NCI-H2196 treated with DMSO at 0.1 percent for 48 hours (cell line): ENCODE measurements around the gene JMJD7.

Experiments used
- DNase-seq: peaks from one replicate; lab custom pipeline; 2025; ENCODE audit not compliant: unreplicated experiment; lab: John Stamatoyannopoulos, UW

The JMJD7 gene

DNA sequence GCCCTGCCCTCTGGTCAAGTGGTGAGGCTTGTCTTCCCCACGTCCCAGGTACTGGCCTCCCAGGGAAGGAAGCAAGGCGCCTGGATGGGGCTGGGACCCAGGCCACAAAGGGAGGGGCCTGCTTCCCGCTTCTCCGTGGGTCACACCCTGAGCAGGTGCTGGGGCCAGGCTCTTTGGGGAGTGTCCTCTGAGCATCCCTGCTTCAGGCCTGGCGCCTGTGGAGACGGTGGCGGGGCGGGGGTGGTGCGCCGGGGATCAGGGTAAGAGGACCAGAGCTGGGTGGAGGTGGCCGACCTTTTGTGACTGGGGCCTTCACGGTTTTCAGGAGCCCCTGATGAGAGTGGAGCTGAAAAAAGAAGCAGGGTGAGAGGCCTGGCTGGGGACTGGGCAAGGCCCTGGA, 14.3 kb downstream of the JMJD7 start:
- DNase-seq, result no peak

DNA sequence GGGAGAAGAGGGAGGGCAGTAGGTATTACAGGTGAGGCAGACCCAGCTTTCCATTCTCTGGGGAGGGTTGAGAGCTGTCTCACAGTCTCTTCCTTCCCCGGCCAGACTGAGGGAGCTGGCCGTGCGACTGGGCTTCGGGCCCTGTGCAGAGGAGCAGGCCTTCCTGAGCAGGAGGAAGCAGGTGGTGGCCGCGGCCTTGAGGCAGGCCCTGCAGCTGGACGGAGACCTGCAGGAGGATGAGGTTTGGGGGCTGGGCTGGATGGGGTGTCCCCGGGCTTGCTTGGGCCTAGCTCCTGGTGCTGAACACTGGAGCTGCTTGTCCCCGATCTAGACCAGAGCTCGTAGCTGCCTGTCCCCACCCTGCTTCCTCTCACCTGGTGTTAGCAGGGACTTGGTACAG, 15.7 kb downstream of the JMJD7 start:
- DNase-seq, result no peak

DNA sequence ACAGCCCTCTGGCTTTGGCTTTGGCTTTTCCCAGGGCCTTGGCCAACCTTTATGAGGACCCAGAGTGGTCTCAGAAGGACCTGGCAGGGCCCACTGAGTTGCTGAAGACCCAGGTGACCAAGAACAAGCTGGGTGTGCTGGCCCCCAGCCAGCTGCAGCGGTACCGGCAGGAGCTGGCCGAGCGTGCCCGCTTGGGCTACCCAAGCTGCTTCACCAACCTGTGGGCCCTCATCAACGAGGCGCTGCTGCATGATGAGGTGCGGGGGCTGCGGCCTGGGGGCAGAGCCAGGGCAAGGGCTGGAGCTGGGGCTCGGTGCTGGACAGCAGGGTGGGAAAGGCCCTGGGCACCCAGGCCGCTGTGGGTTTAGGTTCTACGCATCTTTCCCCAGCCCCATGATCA, 16.9 kb downstream of the JMJD7 start:
- DNase-seq, result no peak

- no peak for DNase-seq
Measured at GRCh38 chr15:41847206-41847605, 19.3 kb downstream of the JMJD7 start.

GRCh38 chr15:41847981-41848380, 20.1 kb downstream of the JMJD7 start:
- no peak for DNase-seq

GRCh38 chr15:41848631-41849030, 20.7 kb downstream of the JMJD7 start:
- no peak for DNase-seq

DNA sequence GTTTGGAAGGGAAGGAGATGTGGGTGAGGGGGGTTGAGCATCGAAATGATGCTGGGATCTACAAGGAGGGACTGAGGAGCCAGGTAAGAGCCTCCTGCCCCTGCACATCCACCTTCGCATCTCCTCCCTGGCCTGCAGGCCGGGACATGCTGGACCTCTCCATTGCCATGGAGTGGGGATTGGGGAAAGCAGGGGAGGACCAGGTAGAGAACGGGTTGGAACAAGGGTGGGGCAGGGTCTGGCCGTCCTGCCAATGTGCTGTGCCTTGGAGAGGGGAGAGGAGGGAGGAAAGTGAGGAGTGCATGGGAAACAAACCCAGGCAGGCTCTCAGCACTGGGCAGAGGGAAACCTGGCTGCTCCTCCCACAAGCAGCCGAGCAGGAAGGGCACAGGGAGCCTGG, 21.3 kb downstream of the JMJD7 start:
- DNase-seq, result no peak

DNA sequence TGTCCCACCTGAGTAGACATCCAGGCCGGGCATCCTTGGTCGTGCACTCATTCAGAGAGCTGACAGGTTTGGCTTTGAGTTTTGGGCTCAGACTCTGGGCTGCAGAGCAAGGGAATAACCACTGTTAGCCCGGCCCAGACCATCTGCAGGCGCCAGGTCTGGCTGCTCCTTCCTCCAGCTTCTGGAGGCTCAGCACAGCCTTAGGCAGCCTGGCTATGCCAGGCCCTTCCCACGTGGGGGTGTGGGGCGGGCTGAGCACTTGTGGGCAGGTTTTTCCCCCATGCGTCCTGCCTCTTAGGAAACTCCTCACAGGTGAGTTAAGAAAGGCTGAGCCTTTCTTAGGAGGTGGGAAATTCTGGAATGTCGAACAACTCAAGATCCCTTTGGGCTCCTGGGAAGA, 22.0 kb downstream of the JMJD7 start:
- no peak for DNase-seq

- no peak for DNase-seq
Measured at GRCh38 chr15:41850482-41851166, 22.7 kb downstream of the JMJD7 start.

GRCh38 chr15:41851167-41851523, 23.3 kb downstream of the JMJD7 start:
- no peak for DNase-seq

DNA sequence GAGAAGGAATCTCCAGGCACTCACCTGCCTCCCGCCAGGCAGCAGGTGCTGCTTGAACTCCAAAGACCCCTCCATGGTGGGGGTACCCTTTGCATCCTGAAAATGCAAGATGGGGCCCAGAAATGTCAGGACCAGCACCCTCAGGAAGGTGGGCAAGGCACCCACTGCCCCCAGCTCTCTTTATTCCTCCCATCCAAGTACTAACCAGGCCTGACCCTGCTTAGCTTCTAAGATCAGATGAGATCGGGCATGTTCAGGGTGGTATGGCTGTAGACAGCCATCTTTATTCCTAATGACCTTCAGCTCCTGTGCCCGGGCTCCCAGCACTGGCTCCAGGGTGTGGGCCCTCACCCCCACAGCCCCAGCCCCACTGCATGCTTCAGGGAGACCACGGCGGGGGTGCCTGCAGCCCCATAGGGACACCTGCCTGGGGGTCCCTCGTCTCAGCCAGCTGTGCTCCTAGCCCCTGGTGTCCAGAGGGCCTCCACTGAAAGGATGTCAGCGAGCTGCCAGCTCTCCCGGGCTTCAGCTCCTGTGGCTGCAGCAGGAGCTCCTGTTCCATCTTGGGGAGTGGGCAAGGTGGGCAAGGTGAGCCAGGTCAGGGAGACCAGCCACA, 24.0 kb downstream of the JMJD7 start:
- no peak for DNase-seq

GRCh38 chr15:41852736-41853590, 25.1 kb downstream of the JMJD7 start:
- DNase-seq, result no peak

- DNase-seq, result no peak
Measured at GRCh38 chr15:41853831-41854230, 25.9 kb downstream of the JMJD7 start.

DNA sequence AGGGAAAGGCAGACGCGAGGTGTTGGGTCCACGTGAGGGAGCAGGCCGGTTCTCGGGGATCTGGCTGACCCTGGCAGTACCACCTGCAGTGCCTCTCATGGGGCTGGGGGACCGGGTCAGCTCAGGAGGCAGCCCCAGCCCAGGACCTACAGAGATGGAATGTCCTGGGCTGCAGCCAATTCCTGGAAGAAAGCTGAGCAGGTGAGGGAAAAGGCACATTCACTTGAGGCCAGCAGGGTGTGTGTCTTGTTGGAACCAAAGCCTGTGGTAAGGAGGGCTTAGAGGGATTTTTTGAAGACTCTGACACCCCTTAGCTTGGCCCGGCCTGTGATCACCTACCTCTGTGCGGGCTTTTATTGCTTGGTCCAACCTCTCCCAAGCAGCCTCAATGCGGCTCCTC, 26.6 kb downstream of the JMJD7 start:
- DNase-seq, result no peak

- no peak for DNase-seq
Measured at GRCh38 chr15:41855261-41855961, 27.5 kb downstream of the JMJD7 start.

- DNase-seq, result no peak
Measured at GRCh38 chr15:41856262-41856661, 28.4 kb downstream of the JMJD7 start.

- no peak for DNase-seq
Measured at GRCh38 chr15:41856716-41857115, 28.8 kb downstream of the JMJD7 start.

DNA sequence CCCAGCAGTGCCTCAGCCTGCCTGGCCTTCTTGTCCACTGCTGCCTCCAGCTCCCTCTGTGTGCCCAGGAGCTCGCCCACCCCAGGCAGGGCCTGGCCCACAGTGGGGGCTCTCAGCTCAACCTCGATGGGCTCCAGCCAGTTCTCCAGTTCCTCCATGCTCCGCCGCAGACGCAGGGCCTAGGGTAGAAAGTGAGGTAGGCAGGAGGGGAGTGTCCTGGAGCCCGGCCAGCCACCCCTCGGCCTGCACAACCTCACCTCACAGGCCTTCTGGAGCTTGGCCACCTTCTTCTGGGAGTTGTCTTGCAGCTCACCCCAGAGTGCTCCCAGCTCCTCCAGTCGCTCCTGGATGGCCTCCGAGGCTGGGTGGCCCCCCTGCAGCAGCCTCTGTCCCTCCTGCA, 29.4 kb downstream of the JMJD7 start:
- no peak for DNase-seq

- DNase-seq, result no peak
Measured at GRCh38 chr15:41858756-41859155, 30.9 kb downstream of the JMJD7 start.

GRCh38 chr15:41860049-41860828, 32.3 kb downstream of the JMJD7 start:
- no peak for DNase-seq
